Caco-2 (cell line): ENCODE data around the gene S100A3. TPM values are rescaled to one million over a fixed set of nuclear protein-coding genes. Genes with fewer than 3 reads are reported as not detected.
"Not testable (repeated sequence)": the region's sequence is repeated elsewhere in the genome, so short reads cannot be mapped to it uniquely, and the experiment has no call there.

Experiments used
- BruUV-seq: library from RNA; stranded (reverse); fragments of 400-500 nt; replicated peaks from 2 replicates; lab custom pipeline; 2021; lab: Mats Ljungman, UMichigan
- CTCF ChIA-PET: fragments of 300-600 bp; sonication (Branson Sonifier 250); formaldehyde crosslinking; loops from one replicate; lab custom pipeline; 2022; ENCODE audit warnings: antibody characterized with exemption; lab: Charles Lee
- POLR2A ChIA-PET: fragments of 300-600 bp; sonication (Branson Sonifier 250); formaldehyde crosslinking; loops from one replicate; lab custom pipeline; 2022; ENCODE audit warnings: antibody characterized with exemption; lab: Charles Lee
- DNase-seq, 2 experiments: peaks; one replicate each; pipeline versions ENCODE4 v3.0.0 to v3.0.0-alpha.2; 2020 to 2022
- H3K27me3 ChIP-seq: replicated peaks from 2 replicates; pipeline ENCODE4 v1.6.0; 2011; ENCODE audit warnings: low read length; ENCODE audit not compliant: control insufficient read depth, insufficient read depth
- H3K36me3 ChIP-seq: 2 replicates; pipeline ENCODE4 v1.5.1; 2011; ENCODE audit warnings: low read length; ENCODE audit not compliant: control insufficient read depth, insufficient read depth
- H3K4me1 ChIP-seq: fragments of 250-450 bp; sonication (Bioruptor Pico); 2 replicates; pipeline ENCODE4 v1.5.1; 2020; ENCODE audit warnings: mild to moderate bottlenecking
- H3K4me3 ChIP-seq: 2 replicates; pipeline ENCODE4 v1.5.1; 2011; ENCODE audit warnings: low read depth, mild to moderate bottlenecking, control low read depth, low read length
- H3K9me3 ChIP-seq: fragments of 250-450 bp; sonication (Bioruptor Pico); 2 replicates; pipeline ENCODE4 v1.5.1; 2020; ENCODE audit warnings: mild to moderate bottlenecking, moderate library complexity
- H3K27ac Mint-ChIP-seq: one replicate; pipeline ENCODE4 v1.8.0; 2022; ENCODE audit warnings: mixed read lengths; ENCODE audit not compliant: unreplicated experiment
- H3K27me3 Mint-ChIP-seq: one replicate; pipeline ENCODE4 v1.8.0; 2022; ENCODE audit warnings: mixed read lengths; ENCODE audit not compliant: insufficient read depth, unreplicated experiment
- H3K36me3 Mint-ChIP-seq: one replicate; pipeline ENCODE4 v1.8.0; 2022; ENCODE audit warnings: mild to moderate bottlenecking, mixed read lengths; ENCODE audit not compliant: insufficient read depth, unreplicated experiment
- H3K4me1 Mint-ChIP-seq: one replicate; pipeline ENCODE4 v1.8.0; 2022; ENCODE audit warnings: low read depth, mixed read lengths; ENCODE audit not compliant: unreplicated experiment
- H3K4me3 Mint-ChIP-seq: one replicate; pipeline ENCODE4 v1.8.0; 2022; ENCODE audit warnings: mild to moderate bottlenecking, moderate library complexity, mixed read lengths; ENCODE audit not compliant: unreplicated experiment
- H3K9me3 Mint-ChIP-seq: one replicate; pipeline ENCODE4 v1.8.0; 2022; ENCODE audit warnings: mixed read lengths; ENCODE audit not compliant: unreplicated experiment
- CTCF ChIP-seq, 2 experiments: fragments of 200-600 bp in 1 of 2; IDR thresholded peaks; 1 replicate in 1 of 2; 2 replicates in 1 of 2; pipeline versions ENCODE4 v1.5.1 to v1.8.0; 2011 to 2022; ENCODE audit warnings: antibody characterized with exemption in 1 of 2, control low read depth in 1 of 2, inconsistent platforms in 1 of 2, low read depth in 1 of 2, low read length in 1 of 2, mild to moderate bottlenecking in 1 of 2, moderate library complexity in 1 of 2; ENCODE audit not compliant: insufficient read depth in 1 of 2, severe bottlenecking in 1 of 2, unreplicated experiment in 1 of 2
- intact Hi-C: fragments of 100-400 bp; cut with micrococcal nuclease; formaldehyde crosslinking; loops from one replicate; pipeline ENCODE4 v1.10.0; 2022; ENCODE audit not compliant: unreplicated experiment
- total RNA-seq: library from RNA; stranded (reverse); gene quantifications from 2 replicates; pipeline ENCODE4 v1.2.3, GENCODE V29; 2022

S100A3 gene
- total RNA-seq, 1 experiment from 2014 or later: 0.61 TPM

GRCh38 chr1:153597206-153597605 is 48.1 kb upstream of the S100A3 start:
- no peak overlapping the region for H3K4me3 ChIP-seq
- H3K36me3 ChIP-seq: no peaks in the 10 kb centered on the region
- no peak for DNase-seq
- no peak overlapping the region for H3K4me3 Mint-ChIP-seq
- H3K27ac Mint-ChIP-seq: no peak overlapping the region
- H3K27me3 ChIP-seq: no peaks in the 10 kb centered on the region
- no TSS peak for BruUV-seq
- H3K4me1 ChIP-seq: no peaks in the 10 kb centered on the region
- no peaks in the 10 kb centered on the region for H3K27me3 Mint-ChIP-seq
- no peaks in the 10 kb centered on the region for H3K9me3 ChIP-seq
- no peaks in the 10 kb centered on the region for H3K9me3 Mint-ChIP-seq
- no peaks in the 10 kb centered on the region for H3K36me3 Mint-ChIP-seq
- intact Hi-C loops: no loop called here
- POLR2A ChIA-PET: no interaction called here
- no peaks in the 10 kb centered on the region for H3K4me1 Mint-ChIP-seq
- CTCF ChIA-PET: no interaction called here
- no peak for TF ChIP-seq CTCF (IDR thresholded peaks at IDR 0.05; ENCODE audit: insufficient read depth in 1 of 2, low read depth in 1 of 2, low read length in 1 of 2, severe bottlenecking in 1 of 2, unreplicated experiment in 1 of 2)

- Histone ChIP-seq H3K4me1 (0 out of 2 replicates have a peak, but pooled peaks cover 7% of the 10 kb centered on the region), H3K4me3 (no peak overlapping the region), H3K9me3 (no peaks in the 10 kb centered on the region), H3K27me3 (no peaks in the 10 kb centered on the region), H3K36me3 (no peaks in the 10 kb centered on the region)
- CTCF ChIA-PET: no interaction called here
- POLR2A ChIA-PET: no interaction called here
- Mint-ChIP-seq H3K27me3 (no peaks in the 10 kb centered on the region), H3K4me3 (no peak overlapping the region), H3K4me1 (peaks cover 10% of the 10 kb centered on the region), H3K9me3 (no peaks in the 10 kb centered on the region), H3K36me3 (no peaks in the 10 kb centered on the region), H3K27ac (no peak overlapping the region)
- TF ChIP-seq CTCF (IDR thresholded peaks at IDR 0.05; ENCODE audit: insufficient read depth in 1 of 2, low read depth in 1 of 2, low read length in 1 of 2, severe bottlenecking in 1 of 2, unreplicated experiment in 1 of 2): no peak
- intact Hi-C loops: no loop called here
- no TSS peak for BruUV-seq
- DNase-seq: no peak
These were observed 43.7 kb upstream of the S100A3 start for GRCh38 chr1:153592748-153593147.

- Histone ChIP-seq H3K27me3 (no peaks in the 10 kb centered on the region), H3K36me3 (no peaks in the 10 kb centered on the region), H3K9me3 (no peaks in the 10 kb centered on the region), H3K4me3 (no peak overlapping the region), H3K4me1 (peaks cover 21% of the 10 kb centered on the region)
- no peak for DNase-seq
- TF ChIP-seq CTCF (IDR thresholded peaks at IDR 0.05; ENCODE audit: insufficient read depth in 1 of 2, low read depth in 1 of 2, low read length in 1 of 2, severe bottlenecking in 1 of 2, unreplicated experiment in 1 of 2): no peak
- no TSS peak for BruUV-seq
- Mint-ChIP-seq H3K36me3 (no peaks in the 10 kb centered on the region), H3K27ac (no peak overlapping the region), H3K9me3 (no peaks in the 10 kb centered on the region), H3K27me3 (no peaks in the 10 kb centered on the region), H3K4me3 (no peak overlapping the region), H3K4me1 (peaks cover 32% of the 10 kb centered on the region)
- CTCF ChIA-PET: no interaction called here
- POLR2A ChIA-PET: no interaction called here
- intact Hi-C loops: no loop called here
These were observed 39.4 kb upstream of the S100A3 start for GRCh38 chr1:153588482-153588881.

- POLR2A ChIA-PET, H3K27me3 Mint-ChIP-seq, DNase-seq, H3K36me3 ChIP-seq, H3K4me3 ChIP-seq, BruUV-seq, H3K36me3 Mint-ChIP-seq, CTCF ChIA-PET, H3K27ac Mint-ChIP-seq, intact Hi-C loops, H3K4me3 Mint-ChIP-seq, H3K9me3 Mint-ChIP-seq, H3K27me3 ChIP-seq, H3K9me3 ChIP-seq: not testable (repeated sequence)
- peaks cover 24% of the 10 kb centered on the region for H3K4me1 ChIP-seq
- peaks cover 32% of the 10 kb centered on the region for H3K4me1 Mint-ChIP-seq
These were observed 39.0 kb upstream of the S100A3 start for GRCh38 chr1:153588033-153588432.
